ENCODE data around the gene RBM18. TPM values are rescaled to one million over a fixed set of nuclear protein-coding genes. Genes with fewer than 3 reads are reported as not detected.

Gene RBM18
- total RNA-seq, 1 experiment from 2014 or later: 17.6 TPM

DNA sequence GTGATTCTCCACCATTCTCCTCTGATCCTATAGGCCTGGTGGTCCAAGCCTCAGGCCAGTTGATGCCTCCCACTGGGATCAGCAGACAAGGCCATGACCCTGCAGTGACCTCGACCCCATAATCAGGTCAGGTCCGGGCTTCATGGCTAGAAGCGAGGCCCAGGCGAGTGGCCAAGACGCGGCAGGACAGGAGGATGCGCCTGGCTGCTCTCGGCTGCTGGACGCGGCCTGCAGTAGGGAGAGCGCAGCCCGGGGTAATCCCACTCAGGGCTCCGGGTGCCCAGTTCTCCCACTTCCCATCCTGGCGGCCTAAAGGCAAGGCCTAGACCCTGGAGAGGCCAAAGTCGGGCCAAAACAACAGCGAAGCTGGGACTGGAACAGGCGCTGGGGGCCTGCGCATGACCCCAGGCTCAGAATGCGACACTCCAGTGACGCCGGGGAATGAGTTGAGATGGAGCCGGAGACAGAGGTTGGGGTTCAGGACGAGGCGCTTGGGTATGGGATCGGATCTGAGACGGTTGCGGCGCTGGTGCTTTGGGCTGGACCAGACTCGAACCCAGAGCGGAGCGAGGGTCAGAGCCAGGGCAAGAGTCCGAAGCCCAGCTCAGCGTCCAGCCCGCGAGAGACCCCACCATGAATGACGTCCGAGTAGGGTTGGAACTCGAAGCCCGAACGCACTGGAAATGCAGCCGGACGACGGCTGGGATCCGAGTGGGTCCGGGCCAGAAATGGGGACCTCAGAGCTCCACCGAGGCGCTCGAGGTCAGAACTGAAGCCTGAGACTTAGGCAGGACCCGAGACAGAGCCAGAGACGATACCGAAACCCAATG is 39.1 kb downstream of the RBM18 start:
- Histone ChIP-seq H3K27me3 (replicated peaks) (no peaks in the 10 kb centered on the region), H3K27ac (no peak overlapping the region), H3K36me3 (peaks cover 11% of the 10 kb centered on the region; the same call in 1 of the 2 replicates), H3K4me3 (no peak overlapping the region), H3K9me3 (replicated peaks) (no peaks in the 10 kb centered on the region), H3K4me1 (replicated peaks) (peaks cover 12% of the 10 kb centered on the region)
- no peak for DNase-seq (ENCODE audit: low read depth in 1 of 2, low spot score in 2 of 2)

DNA sequence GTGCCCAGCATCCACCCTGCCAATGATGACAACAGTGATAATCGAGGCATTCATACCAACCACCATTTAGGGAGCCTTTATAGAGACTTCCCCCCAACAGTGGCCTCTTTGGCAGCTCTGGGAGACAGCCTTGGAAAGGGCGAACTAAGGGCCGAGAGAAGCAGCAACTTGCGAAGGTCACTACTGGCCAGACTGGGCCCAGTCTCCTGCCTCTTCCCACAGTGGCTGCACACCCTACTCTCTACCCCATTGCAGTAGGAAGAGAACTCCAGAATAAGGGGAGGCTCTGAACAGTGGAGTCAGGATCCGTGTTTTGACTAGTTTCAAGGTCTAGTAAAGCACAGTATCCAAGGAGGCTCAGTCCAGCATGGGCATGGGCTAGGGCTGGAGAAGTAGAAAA is 41.2 kb downstream of the RBM18 start:
- H3K4me1 ChIP-seq (replicated peaks): peaks cover under 1% of the 10 kb centered on the region; the same call in 1 of the 2 replicates
- no peak for DNase-seq (ENCODE audit: low read depth in 1 of 2, low spot score in 2 of 2)
- no peaks in the 10 kb centered on the region for H3K27me3 ChIP-seq (replicated peaks)
- no peak overlapping the region for H3K27ac ChIP-seq
- H3K36me3 ChIP-seq: peaks cover 11% of the 10 kb centered on the region; the same call in 1 of the 2 replicates
- H3K4me3 ChIP-seq: no peak overlapping the region
- H3K9me3 ChIP-seq (replicated peaks): no peaks in the 10 kb centered on the region

DNA sequence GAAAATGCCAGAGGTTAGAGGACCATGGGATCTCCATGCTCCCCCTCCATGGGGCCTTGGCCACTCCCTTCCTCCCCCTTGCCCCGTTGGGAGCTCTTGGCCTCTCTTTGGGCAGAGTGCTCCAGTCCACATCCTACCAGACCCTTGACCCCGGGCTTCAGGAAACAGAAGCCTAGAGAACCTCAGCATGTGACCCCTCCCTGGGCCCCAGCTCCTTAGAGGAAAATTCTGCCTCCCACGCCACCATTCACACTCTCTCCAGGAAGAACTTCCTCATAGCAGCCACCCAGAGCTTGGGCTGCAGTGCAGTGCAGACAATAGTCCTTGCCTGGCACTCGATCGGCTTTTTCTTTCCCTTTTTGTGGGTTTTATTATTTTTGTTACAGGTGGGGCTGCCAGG is 41.8 kb downstream of the RBM18 start:
- no peak overlapping the region for H3K27ac ChIP-seq
- peaks cover 11% of the 10 kb centered on the region; the same call in 1 of the 2 replicates for H3K36me3 ChIP-seq
- no peaks in the 10 kb centered on the region for H3K9me3 ChIP-seq (replicated peaks)
- no peaks in the 10 kb centered on the region for H3K4me1 ChIP-seq (replicated peaks)
- H3K27me3 ChIP-seq (replicated peaks): no peaks in the 10 kb centered on the region
- no peak for DNase-seq (ENCODE audit: low read depth in 1 of 2, low spot score in 2 of 2)
- no peak overlapping the region for H3K4me3 ChIP-seq

DNA sequence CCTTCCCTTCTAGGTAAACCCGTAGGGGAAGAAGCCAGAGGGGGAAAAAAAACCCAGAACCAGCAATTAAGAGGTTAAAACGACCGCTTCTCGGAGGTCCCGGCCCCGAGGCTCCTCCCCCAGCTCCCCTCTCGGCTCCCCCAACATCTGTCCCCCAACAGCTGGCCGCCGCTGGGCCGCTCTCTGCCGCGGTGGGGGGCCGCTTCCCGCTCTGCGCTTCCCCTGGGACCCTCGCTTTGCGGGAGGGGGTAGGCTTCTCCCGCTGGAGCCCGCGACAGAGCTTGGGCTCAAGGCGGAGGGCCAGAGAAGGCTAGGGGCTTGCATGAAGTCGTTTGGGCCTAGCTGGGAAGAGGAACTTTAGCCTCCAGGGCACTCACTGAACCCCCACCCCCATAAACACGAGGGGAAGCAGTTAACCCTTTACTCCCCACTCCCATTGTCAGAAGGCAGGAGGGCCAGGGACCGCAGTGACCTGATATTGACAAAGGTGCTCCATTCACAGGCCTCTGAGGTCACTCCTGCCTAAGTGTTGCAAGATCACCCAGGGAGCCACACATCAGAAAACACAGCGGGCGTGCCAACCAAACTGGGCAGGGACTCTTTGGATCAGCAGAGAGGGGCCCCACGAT is 43.3 kb downstream of the RBM18 start:
- H3K36me3 ChIP-seq: peaks cover 8% of the 10 kb centered on the region; the same call in 1 of the 2 replicates
- H3K9me3 ChIP-seq (replicated peaks): no peaks in the 10 kb centered on the region
- H3K27me3 ChIP-seq (replicated peaks): no peaks in the 10 kb centered on the region
- no peak overlapping the region for H3K27ac ChIP-seq
- no peaks in the 10 kb centered on the region for H3K4me1 ChIP-seq (replicated peaks)
- H3K4me3 ChIP-seq: no peak overlapping the region
- DNase-seq (ENCODE audit: low read depth in 1 of 2, low spot score in 2 of 2): no peak

DNA sequence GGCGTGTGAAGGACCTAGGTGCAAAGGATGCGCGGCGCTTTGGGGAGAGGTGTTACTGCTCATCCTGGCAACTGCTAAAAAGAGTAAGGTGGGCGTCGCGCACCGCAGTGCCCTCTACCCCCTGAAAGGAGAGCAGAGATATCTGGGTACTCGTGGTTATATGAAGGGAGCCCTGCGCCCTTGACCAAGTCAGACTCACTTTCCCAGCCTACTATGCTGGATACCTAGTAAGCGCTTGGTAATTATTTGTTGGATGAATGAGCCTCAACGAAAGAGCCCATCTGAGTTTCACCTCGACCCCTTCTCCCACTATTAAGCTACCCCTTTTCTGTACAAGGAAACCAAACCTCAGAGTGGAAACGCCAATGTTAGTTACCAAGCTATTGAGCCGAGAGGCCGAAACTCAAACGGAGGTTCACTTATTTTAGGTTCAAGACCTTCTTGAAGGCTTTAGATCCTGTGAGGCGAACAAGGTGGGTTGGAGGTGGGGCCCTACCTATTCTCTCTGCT is 43.9 kb downstream of the RBM18 start:
- Histone ChIP-seq H3K27me3 (replicated peaks) (no peaks in the 10 kb centered on the region), H3K9me3 (replicated peaks) (no peaks in the 10 kb centered on the region), H3K36me3 (peaks cover 4% of the 10 kb centered on the region; the same call in 1 of the 2 replicates), H3K4me3 (no peak overlapping the region), H3K27ac (no peak overlapping the region), H3K4me1 (replicated peaks) (no peaks in the 10 kb centered on the region)
- DNase-seq (ENCODE audit: low read depth in 1 of 2, low spot score in 2 of 2): no peak

DNA sequence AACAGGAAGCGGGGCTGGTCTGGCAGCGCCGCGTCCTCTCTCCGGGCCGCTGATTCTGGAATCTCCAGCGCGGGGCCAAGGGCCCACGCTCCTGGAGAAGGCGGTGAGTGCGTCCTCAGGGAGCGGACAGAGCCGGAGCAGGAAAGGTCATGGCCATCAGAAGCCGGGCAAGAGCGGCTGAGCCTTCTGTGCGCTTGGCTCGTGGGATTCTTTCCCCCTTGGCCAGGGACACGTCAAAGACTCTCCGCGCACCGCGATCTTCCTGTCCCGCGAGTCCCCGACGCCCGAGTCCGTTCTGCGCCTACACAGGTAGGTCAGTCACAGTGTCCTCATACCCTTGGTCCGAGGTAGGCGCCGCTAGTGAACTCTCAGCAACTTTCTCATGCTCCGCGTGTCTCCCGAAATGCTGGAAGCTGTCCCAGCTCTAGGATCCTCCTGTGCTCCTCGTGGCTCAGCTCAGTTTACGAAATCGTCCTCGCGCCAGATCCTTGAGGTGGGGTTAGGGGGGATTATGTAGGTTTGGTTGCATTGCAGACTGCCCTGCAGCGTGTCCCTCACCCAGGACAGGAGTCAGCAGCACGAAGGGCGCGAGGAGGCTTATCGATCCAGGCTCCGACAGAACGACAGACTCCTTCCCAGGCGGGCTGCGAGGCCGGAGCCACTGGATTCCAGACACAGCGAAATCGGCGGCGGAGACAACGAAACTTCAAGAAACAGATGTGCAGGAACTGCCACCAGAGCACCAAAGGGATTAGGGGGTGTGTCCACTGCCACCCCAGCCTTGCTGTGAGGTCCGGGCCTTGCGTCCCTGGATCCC is 44.6 kb downstream of the RBM18 start:
- Histone ChIP-seq H3K27me3 (replicated peaks) (no peaks in the 10 kb centered on the region), H3K4me3 (no peak overlapping the region), H3K36me3 (no peaks in the 10 kb centered on the region; the same call in 1 of the 2 replicates), H3K9me3 (replicated peaks) (no peaks in the 10 kb centered on the region), H3K4me1 (replicated peaks) (no peaks in the 10 kb centered on the region), H3K27ac (no peak overlapping the region)
- DNase-seq (ENCODE audit: low read depth in 1 of 2, low spot score in 2 of 2): peak in 1 of 2 experiments; percentile 36

DNA sequence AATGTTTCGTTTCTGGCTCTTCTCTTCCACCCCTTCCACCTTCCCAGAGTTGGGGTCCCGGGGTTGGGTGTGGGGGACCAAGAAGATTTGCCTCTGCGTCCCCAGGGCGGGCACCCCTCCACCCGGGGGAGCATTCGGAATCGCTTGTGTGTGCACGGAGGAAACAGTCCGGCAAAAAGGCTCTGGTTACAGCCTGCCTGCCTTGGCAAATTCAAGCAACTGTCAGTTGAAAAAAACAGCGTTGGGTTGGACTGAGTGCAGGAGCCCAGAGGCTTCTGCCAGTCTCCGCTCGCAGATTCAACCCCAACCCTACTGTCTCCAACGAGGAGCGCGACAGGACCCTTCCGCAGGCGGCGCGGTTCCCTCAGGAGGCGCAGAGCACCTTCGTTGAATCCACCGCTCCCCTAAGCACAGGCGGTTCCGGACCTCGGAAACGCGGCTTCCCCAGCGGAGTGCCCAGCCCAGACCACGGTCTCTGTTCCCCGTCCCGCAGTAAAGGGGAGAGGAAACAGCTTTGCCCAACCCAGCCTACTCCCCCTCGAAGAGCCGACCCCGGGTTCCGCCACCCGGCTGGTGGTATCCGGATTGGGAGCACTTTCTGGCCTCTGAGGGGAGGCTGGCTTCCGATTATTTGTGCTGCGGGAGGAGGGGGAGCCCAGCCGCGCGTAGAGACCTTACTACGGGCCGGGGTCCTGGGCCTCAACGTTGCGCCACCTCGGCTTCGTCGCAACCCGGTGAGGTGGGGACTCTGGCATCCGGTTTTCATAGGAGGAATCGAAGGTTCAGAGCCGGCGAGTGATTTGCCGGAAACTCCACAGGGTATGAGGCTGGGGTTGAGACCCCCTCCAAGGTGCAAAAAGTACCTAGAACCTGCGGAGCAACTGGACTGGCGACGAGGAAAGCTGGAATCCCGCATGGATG is 45.4 kb downstream of the RBM18 start:
- H3K27ac ChIP-seq: no peak overlapping the region
- no peak overlapping the region for H3K4me3 ChIP-seq
- H3K27me3 ChIP-seq (replicated peaks): no peaks in the 10 kb centered on the region
- no peaks in the 10 kb centered on the region for H3K36me3 ChIP-seq
- H3K9me3 ChIP-seq (replicated peaks): no peaks in the 10 kb centered on the region
- no peak for DNase-seq (ENCODE audit: low read depth in 1 of 2, low spot score in 2 of 2)
- H3K4me1 ChIP-seq (replicated peaks): no peaks in the 10 kb centered on the region

DNA sequence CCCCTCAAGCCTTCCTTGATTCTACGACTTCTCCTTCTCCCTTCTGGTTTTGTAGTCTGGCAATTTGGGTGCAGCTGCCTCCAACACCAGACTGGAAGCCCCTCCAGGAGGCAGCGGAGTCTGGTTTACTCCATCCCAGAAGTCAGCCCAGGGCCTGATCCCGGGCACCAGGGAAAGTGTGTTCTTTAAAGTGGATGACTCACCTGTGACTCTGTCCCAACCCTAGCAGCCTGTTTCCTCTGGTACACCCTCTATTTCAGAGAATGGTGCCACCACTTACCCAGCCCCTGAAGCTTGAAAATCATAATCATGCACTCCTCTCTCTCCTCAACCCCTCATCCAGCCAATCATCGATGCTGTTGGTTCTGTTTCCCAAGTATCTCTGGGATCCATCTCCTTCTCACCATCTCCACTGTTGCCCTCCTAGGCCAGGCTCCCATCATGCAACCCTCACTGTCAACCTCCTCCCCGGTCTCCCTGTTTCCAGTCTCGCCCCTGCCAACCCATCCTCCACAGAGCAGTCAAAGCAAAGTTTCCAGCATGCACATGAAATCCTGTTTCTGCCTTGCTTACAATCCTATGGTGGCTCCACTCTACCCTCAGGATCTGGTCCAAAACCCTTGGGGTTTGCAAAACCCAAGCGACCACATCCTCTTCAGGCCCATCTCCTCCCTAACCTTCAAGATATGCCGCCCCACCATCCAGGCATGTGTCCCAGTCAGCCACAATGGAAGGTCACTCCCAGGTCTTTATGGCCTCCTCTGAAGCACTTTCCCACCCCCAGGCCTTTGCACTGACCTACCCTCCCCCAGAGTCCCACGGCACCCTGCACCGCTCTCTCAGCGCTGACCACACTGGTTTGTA is 46.3 kb downstream of the RBM18 start:
- Histone ChIP-seq H3K27ac (no peak overlapping the region), H3K27me3 (replicated peaks) (no peaks in the 10 kb centered on the region), H3K36me3 (no peaks in the 10 kb centered on the region), H3K4me3 (no peak overlapping the region), H3K4me1 (replicated peaks) (no peaks in the 10 kb centered on the region), H3K9me3 (replicated peaks) (no peaks in the 10 kb centered on the region)
- DNase-seq (ENCODE audit: low read depth in 1 of 2, low spot score in 2 of 2): no peak

DNA sequence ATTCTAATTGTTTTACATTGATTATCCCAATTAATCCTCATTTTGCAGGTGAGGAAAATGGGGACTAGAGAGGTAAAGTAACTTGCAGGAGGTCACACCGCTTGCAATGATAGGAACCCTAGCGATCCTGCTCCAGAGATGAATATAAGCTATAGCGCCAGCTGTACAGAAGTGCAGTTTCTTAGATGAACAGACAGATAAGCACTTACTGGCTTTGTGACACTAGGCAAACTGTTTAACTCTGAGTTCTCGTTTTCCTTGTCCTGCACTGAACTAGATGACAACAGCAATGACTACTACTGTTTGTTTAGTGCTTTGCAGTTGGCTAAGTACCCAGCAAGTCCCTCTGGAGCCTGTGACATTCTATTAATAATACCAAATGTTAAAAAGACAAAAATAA is 47.0 kb downstream of the RBM18 start:
- DNase-seq (ENCODE audit: low read depth in 1 of 2, low spot score in 2 of 2): no peak
- H3K27ac ChIP-seq: no peak overlapping the region
- no peaks in the 10 kb centered on the region for H3K27me3 ChIP-seq (replicated peaks)
- no peaks in the 10 kb centered on the region for H3K36me3 ChIP-seq
- no peak overlapping the region for H3K4me3 ChIP-seq
- no peaks in the 10 kb centered on the region for H3K9me3 ChIP-seq (replicated peaks)
- H3K4me1 ChIP-seq (replicated peaks): no peaks in the 10 kb centered on the region

DNA sequence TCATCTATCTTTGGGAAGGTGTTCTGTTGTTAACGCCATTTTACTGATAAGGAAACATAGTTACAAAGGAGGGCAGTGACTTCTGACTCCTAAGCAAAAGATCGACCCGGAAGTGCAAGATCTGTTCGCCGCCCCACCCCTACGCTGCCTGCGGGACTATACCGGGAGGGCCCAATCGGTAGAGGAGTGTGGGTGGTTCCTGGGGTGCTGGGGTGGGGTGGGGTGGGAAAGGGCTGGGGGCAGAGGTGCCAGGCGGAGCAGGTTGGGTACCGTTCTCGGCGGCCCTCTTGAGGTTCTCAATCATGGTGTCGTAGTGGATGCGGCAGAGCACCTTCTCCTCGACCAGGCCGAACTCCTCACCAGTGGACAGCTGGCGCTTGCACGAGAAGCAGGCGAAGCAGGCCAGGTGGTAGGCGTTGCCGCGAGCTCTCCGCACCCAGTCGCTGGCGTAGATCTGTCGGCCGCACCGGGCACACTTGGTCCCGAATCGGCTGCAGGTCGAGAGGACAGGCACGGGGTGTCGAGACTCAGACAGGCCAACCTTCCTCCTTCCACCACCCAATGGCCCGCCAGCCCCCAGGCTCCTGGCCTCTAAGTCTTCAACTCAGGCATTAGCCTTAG is 47.7 kb downstream of the RBM18 start:
- H3K36me3 ChIP-seq: no peaks in the 10 kb centered on the region
- H3K4me3 ChIP-seq: no peak overlapping the region
- DNase-seq (ENCODE audit: low read depth in 1 of 2, low spot score in 2 of 2): no peak
- no peaks in the 10 kb centered on the region for H3K9me3 ChIP-seq (replicated peaks)
- no peaks in the 10 kb centered on the region for H3K4me1 ChIP-seq (replicated peaks)
- no peak overlapping the region for H3K27ac ChIP-seq
- H3K27me3 ChIP-seq (replicated peaks): no peaks in the 10 kb centered on the region

DNA sequence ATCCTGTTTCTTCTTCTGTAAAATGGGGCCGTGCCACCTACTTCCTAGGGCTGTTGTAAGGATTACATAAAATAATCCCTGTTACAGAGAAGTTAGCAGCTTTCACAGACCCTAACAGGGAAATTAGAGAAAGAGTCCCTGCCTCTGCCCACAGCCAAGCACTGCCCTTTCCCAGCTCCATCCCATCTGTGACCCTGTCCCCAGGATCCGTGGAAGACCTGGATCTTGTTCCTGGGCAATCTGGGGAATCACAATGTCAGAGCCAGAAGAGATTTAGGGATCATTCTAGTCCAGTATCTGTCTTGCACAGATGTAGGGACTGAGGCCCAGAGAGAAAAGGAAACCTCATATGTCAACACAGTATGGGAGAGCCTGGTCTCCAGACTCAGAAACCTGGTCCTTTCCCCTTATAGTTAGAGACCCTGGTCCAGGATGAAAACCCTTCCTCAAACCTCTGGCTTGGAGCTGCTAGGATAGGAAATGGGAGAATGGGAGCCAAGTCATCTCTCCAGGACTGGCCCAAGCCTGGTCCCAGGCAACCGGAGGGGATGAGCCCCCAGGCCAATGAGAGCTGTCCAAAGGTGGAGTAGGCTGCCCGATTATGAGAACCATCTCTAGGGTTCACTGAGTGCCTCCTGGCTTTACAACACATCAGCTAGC is 48.4 kb downstream of the RBM18 start:
- Histone ChIP-seq H3K27me3 (replicated peaks) (no peaks in the 10 kb centered on the region), H3K4me3 (no peak overlapping the region), H3K9me3 (replicated peaks) (no peaks in the 10 kb centered on the region), H3K27ac (no peak overlapping the region), H3K36me3 (no peaks in the 10 kb centered on the region), H3K4me1 (replicated peaks) (no peaks in the 10 kb centered on the region)
- DNase-seq (ENCODE audit: low read depth in 1 of 2, low spot score in 2 of 2): no peak
